H1 (cell line): ENCODE data around the gene MMP13.

Experiments used
- CREB1 ChIP-seq: IDR thresholded peaks from 2 replicates; pipeline ENCODE4 v1.6.1; 2012; ENCODE audit warnings: inconsistent platforms
- CTCF ChIP-seq, 3 experiments: IDR thresholded peaks; 1 replicate in 2 of 3; 2 replicates in 1 of 3; pipeline versions ENCODE4 v1.5.1 to v1.6.1; 2011; ENCODE audit warnings: low read length in 3 of 3, mild to moderate bottlenecking in 3 of 3, inconsistent platforms in 2 of 3, low read depth in 1 of 3, moderate library complexity in 1 of 3; ENCODE audit not compliant: insufficient read depth in 1 of 3; ENCODE audit errors: control extremely low read depth in 1 of 3
- EZH2 ChIP-seq: fragments of 200-600 bp; sonication (generic); IDR thresholded peaks from 2 replicates; pipeline ENCODE4 v1.7.1; 2012; ENCODE audit warnings: low read depth, mild to moderate bottlenecking, moderate library complexity, low read length, inconsistent platforms; ENCODE audit not compliant: severe bottlenecking
- JUN ChIP-seq: IDR thresholded peaks from 2 replicates; pipeline ENCODE4 v1.6.1; 2011; ENCODE audit warnings: low read depth, mild to moderate bottlenecking, improper control_type of control experiment, low read length
- KDM1A ChIP-seq: fragments of 200-600, 300-600 bp; sonication (generic); IDR thresholded peaks from 2 replicates; pipeline ENCODE4 v1.7.1; 2016; ENCODE audit warnings: mild to moderate bottlenecking, low read length, borderline replicate concordance
- POLR2A ChIP-seq, 2 experiments: IDR thresholded peaks; 1 replicate in 1 of 2; 2 replicates in 1 of 2; pipeline ENCODE4 v1.6.1; 2011; ENCODE audit warnings: low read depth in 2 of 2, low read length in 2 of 2, mild to moderate bottlenecking in 2 of 2; ENCODE audit errors: control extremely low read depth in 1 of 2
- TAF1 ChIP-seq: IDR thresholded peaks from 2 replicates; pipeline ENCODE4 v1.6.1; 2011; ENCODE audit warnings: mild to moderate bottlenecking, low read depth, low read length

GRCh38 chr11:102940714-102941588 is 14.6 kb downstream of the MMP13 start:
- TF ChIP-seq CTCF (IDR thresholded peaks at IDR 0.05; ENCODE audit: control extremely low read depth in 1 of 3, insufficient read depth in 1 of 3, low read depth in 1 of 3, low read length in 3 of 3) (peak in 2 of 3 experiments; percentile 77 to 83; a peak in 3 of 4 replicates), EZH2 (no peak), JUN (no peak), TAF1 (no peak), KDM1A (no peak), POLR2A (IDR thresholded peaks at IDR 0.05; ENCODE audit: control extremely low read depth in 1 of 2, low read depth in 2 of 2, low read length in 2 of 2) (no peak), CREB1 (0 out of 2 replicates have a peak, but pooled peaks have one; percentile 13)
